Stomach (tissue), 4 donors: ENCODE data around the gene SOWAHA.

Experiments
- CTCF ChIP-seq, 7 experiments: fragments of 450-650 bp in 4 of 7; fragments of 200-600 bp in 3 of 7; sonication (generic) in 3 of 7; IDR thresholded peaks; one replicate each; pipeline ENCODE4 v1.5.1; 2016 to 2019; ENCODE audit warnings: antibody characterized with exemption in 7 of 7, control low read depth in 2 of 7, mild to moderate bottlenecking in 1 of 7
- EP300 ChIP-seq: sonication (generic); formaldehyde crosslinking; IDR thresholded peaks from one replicate; pipeline ENCODE4 v1.6.1; 2017; ENCODE audit warnings: antibody characterized with exemption
- POLR2A ChIP-seq, 4 donors: fragments of 450-650 bp; IDR thresholded peaks; one replicate each; pipeline ENCODE4 v1.6.1; 2016; ENCODE audit warnings: antibody characterized with exemption in 4 of 4, control low read depth in 2 of 4, mild to moderate bottlenecking in 1 of 4, moderate library complexity in 1 of 4
- POLR2AphosphoS5 ChIP-seq, 3 donors: sonication (generic); formaldehyde crosslinking; IDR thresholded peaks; one replicate each; pipeline ENCODE4 v1.6.1; 2016; ENCODE audit warnings: antibody characterized with exemption in 3 of 3

DNA sequence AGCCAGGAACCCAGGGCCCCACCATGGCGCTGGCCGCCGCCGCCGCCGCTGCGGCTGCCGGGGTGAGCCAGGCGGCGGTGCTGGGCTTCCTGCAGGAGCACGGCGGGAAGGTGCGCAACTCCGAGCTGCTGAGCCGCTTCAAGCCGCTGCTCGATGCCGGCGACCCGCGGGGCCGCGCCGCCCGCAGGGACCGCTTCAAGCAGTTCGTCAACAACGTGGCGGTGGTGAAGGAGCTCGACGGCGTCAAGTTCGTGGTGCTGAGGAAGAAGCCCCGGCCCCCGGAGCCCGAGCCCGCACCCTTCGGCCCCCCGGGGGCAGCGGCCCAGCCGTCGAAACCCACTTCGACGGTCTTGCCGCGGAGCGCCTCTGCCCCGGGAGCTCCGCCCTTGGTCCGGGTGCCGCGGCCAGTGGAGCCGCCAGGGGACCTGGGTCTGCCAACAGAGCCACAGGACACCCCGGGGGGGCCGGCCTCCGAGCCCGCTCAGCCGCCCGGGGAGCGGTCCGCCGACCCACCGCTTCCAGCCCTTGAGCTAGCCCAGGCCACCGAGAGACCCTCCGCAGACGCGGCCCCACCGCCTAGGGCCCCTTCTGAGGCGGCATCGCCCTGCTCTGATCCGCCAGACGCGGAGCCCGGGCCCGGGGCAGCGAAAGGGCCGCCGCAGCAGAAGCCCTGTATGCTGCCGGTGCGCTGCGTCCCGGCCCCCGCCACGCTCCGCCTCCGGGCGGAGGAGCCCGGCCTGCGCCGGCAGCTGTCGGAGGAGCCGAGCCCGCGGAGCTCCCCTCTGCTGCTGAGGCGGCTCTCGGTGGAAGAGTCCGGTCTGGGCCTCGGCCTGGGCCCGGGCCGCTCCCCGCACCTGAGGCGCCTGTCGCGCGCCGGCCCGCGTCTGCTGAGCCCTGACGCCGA, 749 bp downstream of the SOWAHA start:
- TF ChIP-seq POLR2A (IDR thresholded peaks at IDR 0.05), result no peak
- no peak for TF ChIP-seq CTCF (IDR thresholded peaks at IDR 0.05)
- TF ChIP-seq POLR2AphosphoS5 (IDR thresholded peaks at IDR 0.05), result no peak
- TF ChIP-seq EP300, result no peak
